Stomach (tissue), 4 donors: Measurements from ENCODE around the gene SYNJ2.
"Not testable (repeated sequence)": the region's sequence is repeated elsewhere in the genome, so short reads cannot be mapped to it uniquely, and the experiment has no call there.

Experiments
- POLR2A ChIP-seq, 4 donors: fragments of 450-650 bp; IDR thresholded peaks; one replicate each; pipeline ENCODE4 v1.6.1; 2016; ENCODE audit warnings: antibody characterized with exemption in 4 of 4, control low read depth in 2 of 4, mild to moderate bottlenecking in 1 of 4, moderate library complexity in 1 of 4
- TF ChIP-seq, protein P1 (sequence below), 7 experiments: fragments of 450-650 bp in 4 of 7; fragments of 200-600 bp in 3 of 7; sonication (generic) in 3 of 7; IDR thresholded peaks; one replicate each; pipeline ENCODE4 v1.5.1; 2016 to 2019; ENCODE audit warnings: antibody characterized with exemption in 7 of 7, control low read depth in 2 of 7, mild to moderate bottlenecking in 1 of 7

DNA sequence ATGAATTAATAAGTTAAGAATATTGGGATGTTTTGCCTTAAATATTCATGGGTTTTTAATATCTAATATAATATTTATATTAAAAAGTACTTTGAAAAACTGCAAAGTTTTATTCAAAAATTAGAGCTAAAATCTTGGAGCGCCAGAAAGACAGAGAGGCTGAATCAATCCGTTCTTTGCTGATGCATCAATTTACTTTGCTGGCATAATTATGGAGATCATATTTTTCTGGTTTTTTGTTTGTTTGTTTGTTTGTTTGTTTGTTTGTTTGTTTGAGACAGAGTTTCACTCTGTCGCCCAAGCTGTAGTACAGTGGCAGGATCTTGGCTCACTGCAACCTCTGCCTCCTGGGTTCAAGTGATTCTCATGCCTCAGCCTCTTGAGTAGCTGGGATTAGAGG lies 9.5 kb upstream of the SYNJ2 start:
- TF ChIP-seq, protein P1, sequence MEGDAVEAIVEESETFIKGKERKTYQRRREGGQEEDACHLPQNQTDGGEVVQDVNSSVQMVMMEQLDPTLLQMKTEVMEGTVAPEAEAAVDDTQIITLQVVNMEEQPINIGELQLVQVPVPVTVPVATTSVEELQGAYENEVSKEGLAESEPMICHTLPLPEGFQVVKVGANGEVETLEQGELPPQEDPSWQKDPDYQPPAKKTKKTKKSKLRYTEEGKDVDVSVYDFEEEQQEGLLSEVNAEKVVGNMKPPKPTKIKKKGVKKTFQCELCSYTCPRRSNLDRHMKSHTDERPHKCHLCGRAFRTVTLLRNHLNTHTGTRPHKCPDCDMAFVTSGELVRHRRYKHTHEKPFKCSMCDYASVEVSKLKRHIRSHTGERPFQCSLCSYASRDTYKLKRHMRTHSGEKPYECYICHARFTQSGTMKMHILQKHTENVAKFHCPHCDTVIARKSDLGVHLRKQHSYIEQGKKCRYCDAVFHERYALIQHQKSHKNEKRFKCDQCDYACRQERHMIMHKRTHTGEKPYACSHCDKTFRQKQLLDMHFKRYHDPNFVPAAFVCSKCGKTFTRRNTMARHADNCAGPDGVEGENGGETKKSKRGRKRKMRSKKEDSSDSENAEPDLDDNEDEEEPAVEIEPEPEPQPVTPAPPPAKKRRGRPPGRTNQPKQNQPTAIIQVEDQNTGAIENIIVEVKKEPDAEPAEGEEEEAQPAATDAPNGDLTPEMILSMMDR (IDR thresholded peaks at IDR 0.05) = not testable (repeated sequence)
- TF ChIP-seq POLR2A (IDR thresholded peaks at IDR 0.05) = not testable (repeated sequence)
